Activated T-helper 1 cell treated with anti-CD3 and anti-CD28 coated beads, Interleukin-12 subunit alpha, Interleukin-12 subunit beta, Interleukin-2, Interleukin-4 antibody, amounts not matched to agents 30 ng/mL and 10 ng/mL and 1 ng/mL, durations not matched to agents 14 hours and 24 hours and 36 hours (primary cell): ENCODE results near the gene DNAJC10. TPM values are rescaled to one million over a fixed set of nuclear protein-coding genes. Genes with fewer than 3 reads are reported as not detected.
"Not testable (repeated sequence)": the region's sequence is repeated elsewhere in the genome, so short reads cannot be mapped to it uniquely, and the experiment has no call there.

Experiments used
- DNase-seq: peaks from one replicate; pipeline ENCODE4 v3.0.0; 2021; ENCODE audit warnings: low spot score
- H3K27ac Mint-ChIP-seq: one replicate; pipeline ENCODE4 v1.8.0; 2021; ENCODE audit warnings: mild to moderate bottlenecking, mixed read lengths
- H3K27me3 Mint-ChIP-seq: one replicate; pipeline ENCODE4 v1.8.0; 2022; ENCODE audit warnings: mild to moderate bottlenecking, moderate library complexity, mixed read lengths; ENCODE audit not compliant: insufficient read depth
- H3K36me3 Mint-ChIP-seq: one replicate; pipeline ENCODE4 v1.8.0; 2021; ENCODE audit warnings: low read depth, mixed read lengths
- H3K4me1 Mint-ChIP-seq: one replicate; pipeline ENCODE4 v1.8.0; 2021; ENCODE audit warnings: low read depth, mixed read lengths
- H3K4me3 Mint-ChIP-seq: one replicate; pipeline ENCODE4 v1.8.0; 2021; ENCODE audit warnings: mild to moderate bottlenecking, moderate library complexity, mixed read lengths
- H3K9me3 Mint-ChIP-seq: one replicate; pipeline ENCODE4 v1.8.0; 2021; ENCODE audit warnings: mixed read lengths
- intact Hi-C: fragments of 100-400 bp; cut with micrococcal nuclease; formaldehyde crosslinking; loops from one replicate; pipeline ENCODE4 v1.15.1; 2024
- total RNA-seq: library from RNA; stranded (reverse); gene quantifications from 2 replicates; pipeline ENCODE4 v1.2.3, GENCODE V29; 2022

DNAJC10 gene
- total RNA-seq, 1 donor from 2014 or later, result 69.5 TPM

DNA sequence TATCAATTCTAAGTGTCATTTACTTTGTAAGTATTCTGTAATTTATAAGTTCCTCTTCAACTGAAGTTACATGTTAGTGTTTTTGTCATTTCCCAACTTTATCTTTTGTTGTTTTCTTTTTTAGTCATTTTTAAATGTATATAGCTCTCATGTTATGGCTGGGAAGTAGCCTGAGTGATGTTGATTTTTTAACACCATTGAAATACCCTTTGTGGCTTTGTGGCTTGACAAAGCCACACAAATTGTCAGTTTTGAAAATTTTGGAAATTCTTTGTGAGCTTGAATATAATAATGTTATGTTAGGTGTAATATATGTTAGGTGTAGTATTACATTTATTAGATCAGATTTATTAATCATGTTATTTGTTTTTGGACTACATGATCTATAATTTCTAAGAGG lies 16.7 kb downstream of the DNAJC10 start:
- no peak for DNase-seq
- H3K27me3 Mint-ChIP-seq, result no peaks in the 10 kb centered on the region
- H3K4me3 Mint-ChIP-seq, result no peak overlapping the region
- H3K27ac Mint-ChIP-seq, result no peak overlapping the region
- no peaks in the 10 kb centered on the region for H3K9me3 Mint-ChIP-seq
- H3K4me1 Mint-ChIP-seq, result peaks cover 13% of the 10 kb centered on the region
- intact Hi-C loops, result no loop called here
- H3K36me3 Mint-ChIP-seq, result peaks cover 39% of the 10 kb centered on the region

DNA sequence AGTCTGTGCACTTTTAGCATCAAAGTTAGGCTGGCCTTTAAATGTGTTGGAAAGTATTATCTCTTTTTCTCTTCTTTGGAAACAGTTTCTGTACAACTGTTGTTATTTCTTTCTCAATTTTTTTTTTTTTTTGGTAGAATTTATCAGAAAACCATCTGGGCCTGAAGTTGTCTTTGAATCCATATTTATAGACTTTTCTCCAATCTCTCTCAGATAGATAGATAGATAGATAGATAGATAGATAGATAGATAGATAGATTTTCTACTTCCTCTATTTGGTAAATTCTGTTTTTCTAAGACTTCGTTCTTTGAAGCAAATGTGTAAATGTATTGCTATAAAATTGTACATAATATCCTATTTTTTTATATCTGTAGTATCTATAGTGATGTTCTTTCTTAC lies 17.5 kb downstream of the DNAJC10 start:
- H3K36me3 Mint-ChIP-seq, result peaks cover 41% of the 10 kb centered on the region
- H3K27ac Mint-ChIP-seq, result no peak overlapping the region
- intact Hi-C loops, result no loop called here
- H3K4me3 Mint-ChIP-seq, result no peak overlapping the region
- DNase-seq, result no peak
- no peaks in the 10 kb centered on the region for H3K27me3 Mint-ChIP-seq
- peaks cover 13% of the 10 kb centered on the region for H3K4me1 Mint-ChIP-seq
- no peaks in the 10 kb centered on the region for H3K9me3 Mint-ChIP-seq

DNA sequence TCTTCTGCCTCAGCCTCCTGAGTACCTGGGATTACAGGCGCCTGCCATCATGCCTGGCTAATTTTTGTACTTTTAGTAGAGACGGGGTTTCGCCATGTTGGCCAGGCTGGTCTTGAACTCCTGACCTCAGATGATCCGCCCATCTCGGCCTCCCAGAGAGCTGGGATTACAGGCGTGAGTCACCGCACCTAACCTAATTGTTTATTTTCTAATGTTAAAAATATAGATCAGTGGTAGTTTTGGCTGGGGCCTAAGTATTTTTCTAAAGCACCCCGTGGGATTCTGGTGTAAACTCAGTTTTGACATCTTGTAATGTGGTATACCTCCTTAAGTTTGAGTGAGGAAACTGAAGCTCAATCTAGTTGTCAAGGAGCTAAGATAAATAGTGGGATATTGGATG lies 20.8 kb downstream of the DNAJC10 start:
- DNase-seq, intact Hi-C loops, H3K27ac Mint-ChIP-seq, H3K4me3 Mint-ChIP-seq, H3K27me3 Mint-ChIP-seq, H3K9me3 Mint-ChIP-seq: not testable (repeated sequence)
- Mint-ChIP-seq H3K4me1 (peaks cover 19% of the 10 kb centered on the region), H3K36me3 (peaks cover 40% of the 10 kb centered on the region)

DNA sequence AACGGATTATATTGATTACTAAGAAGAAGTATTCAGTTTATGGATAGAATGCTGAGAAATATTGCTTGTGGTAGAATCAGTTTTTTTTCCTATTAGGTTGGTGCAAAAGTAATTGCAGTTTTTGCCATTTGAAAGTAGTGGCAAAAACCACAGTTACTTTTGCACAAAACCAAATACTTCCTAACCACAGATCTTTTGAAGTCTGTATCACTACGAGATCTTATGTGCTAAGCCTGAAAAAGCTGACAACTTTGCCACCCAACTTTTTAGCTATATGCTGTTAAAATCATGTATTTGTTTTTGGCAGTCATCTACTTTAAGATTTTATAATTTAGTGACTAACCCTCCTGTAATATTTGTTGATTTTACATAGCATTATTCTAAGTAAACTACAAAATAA lies 24.6 kb downstream of the DNAJC10 start:
- H3K9me3 Mint-ChIP-seq, result no peaks in the 10 kb centered on the region
- no peaks in the 10 kb centered on the region for H3K27me3 Mint-ChIP-seq
- H3K4me1 Mint-ChIP-seq, result peaks cover 6% of the 10 kb centered on the region
- H3K4me3 Mint-ChIP-seq, result no peak overlapping the region
- H3K27ac Mint-ChIP-seq, result no peak overlapping the region
- DNase-seq, result no peak
- peaks cover 58% of the 10 kb centered on the region for H3K36me3 Mint-ChIP-seq
- intact Hi-C loops, result no loop called here

DNA sequence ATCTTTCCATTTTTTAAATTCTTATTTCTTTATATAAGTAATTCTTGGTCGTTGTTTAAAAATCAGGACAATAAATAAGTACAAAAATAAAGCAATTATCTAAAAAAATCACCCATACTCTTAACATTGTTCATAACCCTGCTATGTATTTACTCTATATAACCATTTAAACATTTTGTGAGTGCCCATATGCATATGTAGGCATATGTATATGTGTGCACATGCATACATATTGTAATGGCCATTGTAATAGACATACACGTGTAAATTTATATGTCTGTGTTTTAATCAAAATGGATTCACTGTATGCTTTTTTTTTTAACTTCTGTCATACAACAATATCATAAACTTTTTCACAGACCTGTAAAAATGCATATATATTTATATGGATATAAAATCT lies 25.6 kb downstream of the DNAJC10 start:
- Mint-ChIP-seq H3K27me3 (no peaks in the 10 kb centered on the region), H3K9me3 (no peaks in the 10 kb centered on the region), H3K4me1 (peaks cover 6% of the 10 kb centered on the region), H3K27ac (no peak overlapping the region), H3K4me3 (no peak overlapping the region), H3K36me3 (peaks cover 68% of the 10 kb centered on the region)
- no peak for DNase-seq
- intact Hi-C loops, result no loop called here

DNA sequence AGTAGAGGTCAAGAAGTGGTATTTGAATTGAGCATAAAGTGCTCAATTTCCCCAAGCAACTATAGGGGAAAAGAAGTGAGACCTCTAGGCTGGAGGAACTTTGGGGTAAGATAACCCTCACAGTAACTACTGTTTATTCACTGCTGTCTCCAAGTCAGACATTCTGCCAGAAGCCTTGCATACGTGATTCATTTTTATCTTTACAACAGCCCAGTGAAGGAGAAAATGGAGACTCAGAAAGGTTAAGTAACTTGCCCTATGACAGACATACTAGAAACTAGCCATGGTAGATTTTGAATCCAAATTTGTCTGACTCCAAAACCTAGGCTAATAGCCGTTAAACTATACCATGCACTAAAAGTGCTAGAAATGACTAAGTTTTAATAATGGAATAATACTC lies 28.4 kb downstream of the DNAJC10 start:
- Mint-ChIP-seq H3K27ac (no peak overlapping the region), H3K4me3 (no peak overlapping the region), H3K27me3 (no peaks in the 10 kb centered on the region), H3K36me3 (peaks cover 54% of the 10 kb centered on the region), H3K9me3 (no peaks in the 10 kb centered on the region), H3K4me1 (peaks cover 6% of the 10 kb centered on the region)
- intact Hi-C loops, result no loop called here
- no peak for DNase-seq

DNA sequence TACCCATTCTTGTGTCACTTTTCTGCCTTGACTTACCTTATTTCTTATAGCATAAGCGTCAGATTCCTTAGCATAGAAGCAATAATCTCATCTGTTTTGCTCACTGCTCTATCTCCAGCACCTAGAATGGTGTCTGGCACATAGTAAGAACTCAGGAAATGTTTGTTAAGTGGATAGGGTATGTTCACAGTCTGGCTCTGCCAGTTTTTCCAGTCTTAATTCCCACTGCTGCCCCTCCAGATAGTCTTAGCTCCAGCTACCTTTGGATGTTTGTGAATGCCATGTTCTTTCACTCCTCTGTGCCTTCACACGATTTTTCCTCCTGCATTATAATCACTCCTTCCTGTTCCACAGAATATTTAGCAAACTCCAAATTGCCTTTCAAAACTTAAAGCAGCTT lies 29.0 kb downstream of the DNAJC10 start:
- no peak for DNase-seq
- H3K27ac Mint-ChIP-seq, result no peak overlapping the region
- H3K9me3 Mint-ChIP-seq, result no peaks in the 10 kb centered on the region
- peaks cover 6% of the 10 kb centered on the region for H3K4me1 Mint-ChIP-seq
- H3K4me3 Mint-ChIP-seq, result no peak overlapping the region
- H3K27me3 Mint-ChIP-seq, result no peaks in the 10 kb centered on the region
- peaks cover 57% of the 10 kb centered on the region for H3K36me3 Mint-ChIP-seq
- intact Hi-C loops, result no loop called here

DNA sequence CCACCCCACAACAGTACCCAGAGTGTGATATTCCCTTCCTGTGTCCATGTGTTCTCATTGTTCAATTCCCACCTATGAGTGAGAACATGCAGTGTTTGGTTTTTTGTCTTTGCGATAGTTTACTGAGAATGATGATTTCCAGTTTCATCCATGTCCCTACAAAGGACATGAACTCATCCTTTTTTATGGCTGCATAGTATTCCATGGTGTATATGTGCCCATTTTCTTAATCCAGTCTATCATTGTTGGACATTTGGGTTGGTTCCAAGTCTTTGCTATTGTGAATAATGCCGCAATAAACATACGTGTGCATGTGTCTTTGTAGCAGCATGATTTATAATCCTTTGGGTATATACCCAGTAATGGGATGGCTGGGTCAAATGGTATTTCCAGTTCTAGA lies 29.8 kb downstream of the DNAJC10 start:
- peaks cover 61% of the 10 kb centered on the region for H3K36me3 Mint-ChIP-seq
- H3K4me3 Mint-ChIP-seq, DNase-seq, H3K27me3 Mint-ChIP-seq, H3K9me3 Mint-ChIP-seq, H3K4me1 Mint-ChIP-seq, H3K27ac Mint-ChIP-seq, intact Hi-C loops: not testable (repeated sequence)

DNA sequence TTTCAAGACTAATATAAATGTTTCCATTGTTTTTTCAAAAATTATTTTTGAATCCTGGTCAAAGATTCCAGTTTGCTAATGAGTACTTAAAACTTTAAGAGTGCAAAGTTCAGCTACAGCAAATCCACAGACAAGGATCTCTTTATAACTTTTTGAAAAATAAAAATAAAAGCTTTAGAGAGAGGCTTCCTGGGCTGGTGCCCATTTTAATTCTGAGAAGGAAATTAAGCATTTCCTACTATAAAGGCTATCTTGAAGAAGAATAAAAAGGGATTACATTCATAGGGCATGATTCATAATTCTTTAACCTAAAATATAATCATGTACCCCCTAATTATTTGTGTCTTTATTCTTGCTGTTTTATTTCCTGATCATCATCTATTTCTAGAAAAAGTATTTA lies 38.2 kb downstream of the DNAJC10 start:
- no peak overlapping the region for H3K27ac Mint-ChIP-seq
- no peak for DNase-seq
- intact Hi-C loops, result no loop called here
- no peaks in the 10 kb centered on the region for H3K9me3 Mint-ChIP-seq
- peaks cover 33% of the 10 kb centered on the region for H3K36me3 Mint-ChIP-seq
- H3K27me3 Mint-ChIP-seq, result no peaks in the 10 kb centered on the region
- H3K4me1 Mint-ChIP-seq, result no peaks in the 10 kb centered on the region
- no peak overlapping the region for H3K4me3 Mint-ChIP-seq

DNA sequence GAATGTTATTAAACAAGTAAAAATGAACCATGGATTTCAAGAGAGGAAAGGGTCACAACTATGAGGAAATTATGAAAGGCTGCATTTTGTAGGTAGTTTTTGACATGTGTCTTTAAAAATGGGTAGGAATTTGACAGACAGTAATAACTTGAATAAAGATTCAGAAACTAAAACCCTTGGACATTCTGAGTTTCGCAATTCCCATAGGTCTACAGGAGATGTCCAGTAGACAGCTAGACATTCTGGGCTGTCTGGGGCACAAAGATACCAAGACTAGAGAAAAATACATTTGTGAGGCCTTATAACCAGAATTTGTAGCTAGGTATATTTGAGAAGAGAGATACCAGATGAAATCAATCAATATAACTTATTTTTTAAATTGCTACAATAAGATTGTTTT lies 42.3 kb downstream of the DNAJC10 start:
- H3K36me3 Mint-ChIP-seq, result peaks cover 32% of the 10 kb centered on the region

DNA sequence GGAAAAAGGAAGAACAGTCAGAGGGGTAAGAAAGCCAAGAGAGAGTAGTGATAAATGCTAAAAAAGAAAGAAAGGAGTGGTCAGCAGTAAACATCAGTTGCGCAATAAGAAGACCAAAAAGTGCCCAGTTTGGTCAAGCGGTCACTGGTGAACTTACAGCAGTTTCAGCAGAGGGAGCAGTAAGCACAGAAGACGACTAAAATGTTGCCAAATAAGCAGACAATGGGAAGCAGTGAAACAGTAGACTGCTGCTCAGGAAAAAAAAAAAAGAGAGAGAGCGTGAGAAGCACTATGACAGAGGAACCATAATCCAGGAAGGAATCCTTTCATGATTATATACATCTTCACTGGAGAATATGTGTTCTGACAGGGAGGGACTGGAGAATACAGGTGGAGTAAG lies 45.8 kb downstream of the DNAJC10 start:
- no peak for DNase-seq
- Mint-ChIP-seq H3K27me3 (no peaks in the 10 kb centered on the region), H3K4me3 (no peak overlapping the region), H3K27ac (peak overlapping the region; percentile 50), H3K4me1 (peaks cover 8% of the 10 kb centered on the region), H3K9me3 (no peaks in the 10 kb centered on the region), H3K36me3 (peaks cover 30% of the 10 kb centered on the region)
- intact Hi-C loops, result no loop called here

More for the DNA sequence above, 42.3 kb downstream of the DNAJC10 start:
- Mint-ChIP-seq H3K27ac (no peak overlapping the region), H3K4me3 (no peak overlapping the region), H3K9me3 (no peaks in the 10 kb centered on the region), H3K4me1 (peaks cover 8% of the 10 kb centered on the region), H3K27me3 (no peaks in the 10 kb centered on the region)
- DNase-seq, result no peak
- intact Hi-C loops, result no loop called here

DNA sequence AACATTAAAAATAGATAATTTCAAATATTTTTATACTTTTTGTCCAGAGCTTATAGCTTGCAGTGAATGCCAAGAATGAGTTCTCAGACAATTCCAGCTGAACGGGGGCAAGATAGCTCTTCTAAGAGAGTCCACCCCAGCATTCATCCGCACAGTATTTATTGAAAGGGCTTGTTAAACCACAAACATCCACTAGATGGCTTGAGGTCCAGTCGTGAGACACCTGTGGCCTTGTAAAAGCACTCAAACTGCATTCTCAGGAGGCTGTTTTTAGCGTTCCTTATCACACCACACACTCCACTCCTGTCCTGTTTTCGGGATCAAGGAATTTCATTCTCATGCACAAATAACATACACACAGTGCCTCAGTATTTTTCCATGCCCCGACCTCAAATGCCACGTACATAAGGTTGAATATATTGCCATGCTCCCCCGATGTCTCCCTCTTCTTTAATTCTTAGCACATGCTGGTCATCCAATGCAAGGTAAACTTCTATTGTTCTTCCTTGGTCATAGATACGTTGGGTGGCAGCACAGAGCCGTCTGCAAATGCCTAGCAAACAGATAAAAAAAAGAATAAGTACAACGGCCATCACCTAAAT lies 47.4 kb downstream of the DNAJC10 start:
- peaks cover 8% of the 10 kb centered on the region for H3K4me1 Mint-ChIP-seq
- no peak for DNase-seq
- H3K27me3 Mint-ChIP-seq, result no peaks in the 10 kb centered on the region
- intact Hi-C loops, result loop anchor here (1.0 kb wide), 1 partner anchor 217 kb away; no protein-coding TSS in a partner anchor
- H3K36me3 Mint-ChIP-seq, result peaks cover 35% of the 10 kb centered on the region
- H3K4me3 Mint-ChIP-seq, result no peak overlapping the region
- H3K9me3 Mint-ChIP-seq, result no peaks in the 10 kb centered on the region
- H3K27ac Mint-ChIP-seq, result no peak overlapping the region

DNA sequence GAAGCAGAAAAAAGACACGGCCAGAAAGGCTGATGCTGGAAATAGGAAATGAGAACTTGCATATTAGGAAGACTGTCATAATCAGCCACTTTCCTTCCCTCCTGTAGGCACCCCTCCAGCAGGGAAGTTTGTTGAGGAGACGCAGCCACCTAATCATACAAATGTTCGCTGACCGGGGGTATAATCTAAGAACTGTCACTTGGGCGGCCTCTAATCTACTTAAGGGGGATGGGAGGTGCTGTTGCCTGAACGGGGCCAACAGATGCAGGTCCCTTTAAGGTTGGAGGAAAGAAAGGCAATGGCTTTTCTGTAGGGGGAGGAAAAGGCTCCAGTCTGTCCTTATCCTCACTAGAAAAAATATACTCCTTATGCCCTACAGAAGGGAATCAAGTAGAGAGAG lies 50.6 kb downstream of the DNAJC10 start:
- Mint-ChIP-seq H3K27ac (no peak overlapping the region), H3K4me1 (peaks cover 8% of the 10 kb centered on the region), H3K27me3 (no peaks in the 10 kb centered on the region), H3K36me3 (peaks cover 48% of the 10 kb centered on the region), H3K9me3 (peaks cover 3% of the 10 kb centered on the region), H3K4me3 (no peak overlapping the region)
- intact Hi-C loops, result no loop called here
- no peak for DNase-seq

DNA sequence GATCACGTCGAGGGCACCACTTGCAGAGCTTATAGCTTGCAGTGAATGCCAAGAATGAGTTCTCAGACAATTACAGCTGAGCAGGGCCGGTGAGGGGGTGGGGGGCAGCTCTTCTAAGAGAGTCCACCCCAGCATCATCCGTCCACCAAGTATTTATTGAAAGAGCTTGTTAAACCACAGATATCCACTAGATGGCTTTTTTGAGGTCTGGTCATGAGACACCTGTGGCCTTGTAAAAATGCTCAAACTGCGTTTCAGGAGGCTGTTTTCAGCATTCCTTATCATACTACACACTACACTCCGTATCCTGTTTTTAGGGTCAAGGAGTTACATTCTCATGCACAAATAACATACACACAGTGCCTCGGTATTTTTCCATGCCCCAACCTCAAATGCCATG lies 51.5 kb downstream of the DNAJC10 start:
- intact Hi-C loops, result no loop called here
- peaks cover 48% of the 10 kb centered on the region for H3K36me3 Mint-ChIP-seq
- no peaks in the 10 kb centered on the region for H3K27me3 Mint-ChIP-seq

More for the DNA sequence above, 51.5 kb downstream of the DNAJC10 start:
- no peaks in the 10 kb centered on the region for H3K4me1 Mint-ChIP-seq
- no peak overlapping the region for H3K27ac Mint-ChIP-seq
- H3K4me3 Mint-ChIP-seq, result no peak overlapping the region
- peaks cover 8% of the 10 kb centered on the region for H3K9me3 Mint-ChIP-seq
- DNase-seq, result no peak
